GM18873 (cell line): Measurements from ENCODE around the gene NONO.
"Not testable (repeated sequence)": the region's sequence is repeated elsewhere in the genome, so short reads cannot be mapped to it uniquely, and the experiment has no call there.

ENCODE experiments used
- ATAC-seq: cut with Tn5 transposase; IDR thresholded peaks from one replicate; pipeline ENCODE4 v1.9.1; 2021; ENCODE audit warnings: mild to moderate bottlenecking, moderate library complexity, moderate number of reproducible peaks; ENCODE audit not compliant: unreplicated experiment, low FRiP score

Gene NONO

GRCh38 chrX:71282514-71283402 lies 677 bp upstream of the NONO start:
- peak; percentile 5 for ATAC-seq

DNA sequence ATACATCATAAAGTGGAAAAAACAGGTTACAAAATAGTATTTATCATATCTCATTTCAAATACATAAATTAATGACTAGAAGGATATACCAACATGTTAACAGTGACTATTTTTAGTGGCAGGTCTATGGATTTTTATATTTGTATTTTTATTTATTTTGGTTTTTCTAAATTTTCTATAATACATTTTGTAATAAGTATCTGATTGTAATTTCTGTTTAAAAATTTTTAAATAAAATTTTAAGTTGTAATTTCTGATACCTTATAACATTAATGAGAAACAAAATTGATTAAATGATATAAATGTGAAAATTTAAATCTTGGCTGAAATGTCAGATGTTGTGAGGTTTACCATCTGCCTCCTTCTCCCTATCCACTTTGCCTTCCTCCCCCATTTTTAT lies 2.5 kb downstream of the NONO start:
- no peak for ATAC-seq

DNA sequence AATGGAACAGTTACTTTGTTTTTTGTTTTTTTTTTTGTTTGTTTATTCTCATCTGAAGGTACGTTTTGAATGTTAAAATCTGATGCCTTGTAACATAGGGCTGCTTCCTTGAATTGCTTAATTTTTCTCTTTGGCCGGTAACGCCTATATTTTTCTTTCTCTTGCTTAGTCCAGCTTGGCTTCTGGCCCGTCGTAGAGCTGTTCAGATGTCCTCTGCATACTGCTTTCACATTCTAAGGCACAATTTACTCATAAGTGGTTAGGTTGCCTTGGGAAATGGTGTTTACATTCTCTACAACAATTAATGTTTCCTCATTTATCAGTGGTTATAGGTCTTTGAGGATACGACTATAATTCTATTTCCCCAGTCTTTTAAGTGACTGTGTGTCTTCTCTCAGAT lies 7.9 kb downstream of the NONO start:
- no peak for ATAC-seq

- ATAC-seq = no peak
Observed at GRCh38 chrX:71292669-71293365, 9.4 kb downstream of the NONO start.

GRCh38 chrX:71296806-71297205 lies 13.4 kb downstream of the NONO start:
- no peak for ATAC-seq

DNA sequence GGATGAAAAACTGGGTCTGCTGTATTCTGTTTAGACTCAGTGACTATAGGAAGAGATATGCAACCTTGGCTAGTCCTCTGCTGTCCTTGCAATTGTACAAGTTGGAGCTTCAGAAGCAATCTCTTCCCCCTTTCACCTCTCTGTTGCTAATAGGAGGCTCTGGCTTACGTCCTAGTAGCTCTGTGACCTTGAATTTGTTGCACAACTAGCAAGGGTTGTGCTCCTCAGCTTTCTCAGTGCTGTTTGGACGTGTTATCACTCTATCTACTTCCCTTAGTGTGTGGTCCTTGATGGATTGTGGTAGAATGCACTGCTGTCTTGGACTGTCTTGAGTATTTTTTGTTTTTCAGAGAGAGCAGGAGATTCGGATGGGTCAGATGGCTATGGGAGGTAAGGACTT lies 14.7 kb downstream of the NONO start:
- ATAC-seq = no peak

DNA sequence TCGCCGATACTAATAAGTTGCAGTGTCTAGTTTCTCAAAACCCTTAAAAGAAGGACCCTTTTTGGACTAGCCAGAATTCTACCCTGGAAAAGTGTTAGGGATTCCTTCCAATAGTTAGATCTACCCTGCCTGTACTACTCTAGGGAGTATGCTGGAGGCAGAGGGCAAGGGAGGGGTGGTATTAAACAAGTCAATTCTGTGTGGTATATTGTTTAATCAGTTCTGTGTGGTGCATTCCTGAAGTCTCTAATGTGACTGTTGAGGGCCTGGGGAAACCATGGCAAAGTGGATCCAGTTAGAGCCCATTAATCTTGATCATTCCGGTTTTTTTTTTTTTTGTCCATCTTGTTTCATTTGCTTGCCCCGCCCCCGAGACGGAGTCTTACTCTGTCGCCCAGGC lies 16.6 kb downstream of the NONO start:
- not testable (repeated sequence) for ATAC-seq

GRCh38 chrX:71300495-71300894 lies 17.1 kb downstream of the NONO start:
- not testable (repeated sequence) for ATAC-seq

GRCh38 chrX:71301195-71301924 lies 17.9 kb downstream of the NONO start, which contains the start of gene ITGB1BP2:
Gene ITGB1BP2, plus strand, starts transcription at chrX:71301750. Its CDS starts 57 bp downstream, at chrX:71301807.
- no peak for ATAC-seq

DNA sequence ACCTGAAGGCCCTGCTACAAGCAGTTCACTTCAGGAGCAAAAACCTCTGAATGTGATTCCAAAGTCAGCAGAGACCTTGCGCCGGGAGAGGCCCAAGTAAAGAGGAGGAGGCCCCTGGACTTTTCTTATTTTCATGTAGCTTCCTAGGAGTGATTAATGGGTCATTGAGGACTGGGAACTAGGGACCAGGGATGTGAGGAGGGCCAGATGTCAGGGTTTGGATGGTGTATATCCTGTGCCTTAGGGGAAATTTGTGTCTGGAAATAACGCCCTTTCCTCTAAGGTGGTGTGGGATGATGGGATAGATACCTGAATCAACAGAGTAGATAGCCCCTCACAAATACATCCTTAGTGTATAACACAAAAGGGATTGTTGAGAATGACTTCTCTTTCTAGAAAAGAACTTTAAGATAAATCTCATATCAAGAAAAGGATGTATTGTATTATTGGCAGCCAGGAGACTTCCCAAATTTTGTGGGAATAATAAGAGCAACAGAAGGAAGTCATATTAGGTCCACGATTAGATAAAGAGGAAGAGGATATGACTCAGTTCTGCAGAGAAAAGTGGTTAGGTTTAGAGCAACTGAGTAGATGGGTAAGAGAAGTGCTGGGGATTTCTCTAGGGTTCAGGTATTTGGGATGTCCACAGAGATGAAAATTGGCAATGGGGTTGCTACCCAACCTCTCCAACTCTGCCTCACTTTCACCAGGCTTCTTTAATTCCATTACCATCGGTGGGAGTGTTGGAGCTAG lies 19.2 kb downstream of the NONO start:
- no peak for ATAC-seq

DNA sequence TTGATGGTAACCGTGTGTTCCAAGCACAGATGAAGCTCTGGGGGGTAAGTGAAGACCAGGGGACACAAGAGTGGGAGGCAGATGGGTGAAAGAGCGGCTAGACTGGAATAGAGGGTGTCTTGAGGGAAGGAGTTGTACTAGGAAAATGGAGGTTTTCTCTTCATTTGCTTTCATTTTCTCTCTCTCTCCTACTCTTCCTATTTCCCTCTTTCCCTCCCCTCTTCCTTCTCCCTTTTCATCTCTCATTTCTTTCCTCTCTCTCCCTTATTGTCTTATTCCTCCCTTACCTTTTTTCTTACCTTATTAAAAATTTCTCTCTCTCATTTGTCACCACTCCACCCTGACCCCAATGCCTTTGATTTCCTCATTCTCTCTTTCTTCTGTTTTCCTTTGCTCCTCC lies 21.1 kb downstream of the NONO start:
- no peak for ATAC-seq

- no peak for ATAC-seq
Observed at GRCh38 chrX:71315917-71316316, 32.5 kb downstream of the NONO start.

- ATAC-seq = not testable (repeated sequence)
Observed at GRCh38 chrX:71316959-71317358, 33.5 kb downstream of the NONO start.

DNA sequence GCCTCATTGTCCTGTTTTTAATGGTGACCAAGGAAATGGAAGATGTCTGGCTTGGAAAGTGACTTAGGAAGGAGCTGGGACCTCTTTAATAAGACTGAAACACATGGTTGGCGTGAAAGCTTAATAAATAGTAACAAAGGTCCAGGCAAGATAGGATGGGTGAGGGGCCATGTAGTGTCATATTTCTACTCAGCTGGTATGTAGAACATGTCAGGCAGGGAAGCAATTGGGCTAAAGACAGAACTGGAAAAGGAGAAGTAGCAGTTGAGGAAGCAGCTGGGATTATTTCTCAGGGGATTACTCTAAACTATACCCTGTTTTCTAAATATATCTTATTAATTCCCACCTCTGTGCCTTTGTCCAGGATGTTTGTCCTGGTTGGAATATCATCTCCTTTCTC lies 36.7 kb downstream of the NONO start:
- ATAC-seq = no peak

DNA sequence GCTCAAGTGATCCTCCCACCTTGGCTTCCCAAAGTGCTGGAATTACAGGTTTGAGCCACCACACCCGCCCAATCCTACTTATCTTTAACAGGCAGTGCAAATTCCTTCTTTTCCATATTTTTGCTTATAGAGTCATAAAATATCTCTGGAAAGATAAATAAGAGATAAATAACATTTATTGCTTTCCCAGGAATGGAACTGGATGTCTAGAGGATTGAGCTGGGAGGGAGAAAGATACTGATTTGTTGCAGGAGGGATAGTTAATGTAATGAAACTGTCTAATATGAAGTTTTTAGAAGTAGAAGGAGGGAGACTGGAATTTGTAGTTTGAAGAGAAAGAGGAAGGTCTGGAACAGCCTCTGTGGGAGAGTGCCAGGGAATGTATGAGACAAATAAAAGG lies 38.3 kb downstream of the NONO start:
- ATAC-seq = no peak

DNA sequence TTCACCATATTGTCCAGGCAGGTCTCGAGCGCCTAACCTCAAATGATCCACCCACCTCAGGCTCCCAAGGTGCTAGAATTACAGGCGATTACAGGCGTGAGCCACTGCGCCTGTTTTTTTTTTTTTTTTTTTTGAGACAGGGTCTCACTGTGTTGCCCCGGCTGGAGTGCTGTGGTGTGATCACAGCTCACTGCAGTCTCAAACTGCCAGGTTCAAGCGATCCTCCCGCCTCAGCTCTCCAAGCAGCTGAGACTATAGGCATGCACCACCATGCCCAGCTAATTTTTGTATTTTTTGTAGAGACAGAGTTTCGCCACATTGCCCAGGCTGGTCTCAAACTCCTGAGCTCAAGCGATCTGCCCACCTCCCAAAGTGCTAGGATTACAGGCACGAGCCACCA lies 41.0 kb downstream of the NONO start:
- ATAC-seq = not testable (repeated sequence)

- no peak for ATAC-seq
Observed at GRCh38 chrX:71326394-71326793, 43.0 kb downstream of the NONO start.

DNA sequence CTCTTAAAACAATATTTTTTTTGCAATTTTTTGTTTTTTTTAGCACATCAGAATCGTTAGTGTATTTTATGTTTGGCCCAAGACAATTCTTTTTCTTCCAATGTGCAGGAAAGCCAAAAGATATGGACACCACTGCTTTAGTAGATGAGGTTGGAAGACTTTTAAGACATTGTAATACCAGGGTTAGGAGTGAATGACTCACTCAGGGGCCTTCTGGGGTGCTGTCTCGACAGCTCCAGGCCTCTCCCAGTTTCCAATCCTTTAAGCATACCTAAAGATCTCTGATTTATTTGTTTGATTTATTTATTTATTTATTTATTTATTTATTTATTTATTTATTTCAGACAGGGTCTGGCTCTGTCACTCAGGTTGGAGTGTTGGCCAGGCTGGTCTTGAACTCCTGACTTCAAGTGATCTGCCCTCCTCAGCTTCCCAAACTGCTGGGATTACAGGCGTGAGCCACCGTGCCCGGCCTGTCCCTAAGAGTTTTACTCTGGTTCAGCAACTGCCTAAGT lies 65.8 kb downstream of the NONO start:
- ATAC-seq = not testable (repeated sequence)

DNA sequence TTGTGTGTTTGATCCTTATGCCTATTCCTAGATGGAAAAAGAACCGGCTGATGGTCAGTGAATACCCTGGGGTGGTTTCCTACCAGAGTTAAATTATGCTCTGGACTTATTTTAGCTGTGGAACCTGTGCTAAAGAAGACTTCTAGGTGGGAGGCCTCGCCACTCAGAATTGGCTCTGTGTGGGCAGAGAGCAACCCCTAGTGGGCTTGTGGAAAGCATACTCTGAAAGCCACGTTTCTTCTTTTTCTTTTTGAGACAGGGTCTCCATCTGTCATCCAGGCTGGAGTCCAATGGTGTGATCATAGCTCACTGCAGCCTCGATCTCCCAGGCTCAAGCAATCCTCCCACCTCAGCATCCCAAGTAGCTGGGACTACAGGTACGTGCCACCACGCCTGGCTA lies 66.4 kb downstream of the NONO start:
- not testable (repeated sequence) for ATAC-seq
